BLaER1 treated with 17β-estradiol and CSF1 and Interleukin-3, amounts not matched to agents 10 nM and 100 nM (cell line): ENCODE data around the gene CKAP2L.

Experiments used
- H3K27ac ChIP-seq, 11 experiments: shearing (Covaris generic); formaldehyde crosslinking; 2 replicates each; pipeline ENCODE4 v1.8.1; 2022
- H3K27me3 ChIP-seq, 11 experiments: shearing (Covaris generic); formaldehyde crosslinking; 2 replicates each; pipeline ENCODE4 v1.8.1; 2022
- H3K36me3 ChIP-seq, 11 experiments: shearing (Covaris generic); formaldehyde crosslinking; 2 replicates each; pipeline ENCODE4 v1.8.1; 2022
- H3K4me1 ChIP-seq, 10 experiments: shearing (Covaris generic); formaldehyde crosslinking; 2 replicates each; pipeline ENCODE4 v1.8.1; 2022
- H3K4me2 ChIP-seq, 11 experiments: shearing (Covaris generic); formaldehyde crosslinking; 2 replicates each; pipeline ENCODE4 v1.8.1; 2022
- H3K4me3 ChIP-seq, 10 experiments: shearing (Covaris generic); formaldehyde crosslinking; 2 replicates each; pipeline ENCODE4 v1.8.1; 2022
- H3K9ac ChIP-seq, 11 experiments: shearing (Covaris generic); formaldehyde crosslinking; 2 replicates each; pipeline ENCODE4 v1.8.1; 2022
- H3K9me3 ChIP-seq, 11 experiments: shearing (Covaris generic); formaldehyde crosslinking; replicated peaks in 1 of 11; 2 replicates each; pipeline ENCODE4 v1.8.1; 2022
- H4K20me1 ChIP-seq, 11 experiments: shearing (Covaris generic); formaldehyde crosslinking; 2 replicates each; pipeline ENCODE4 v1.8.1; 2022
- Cebpa-rat ChIP-seq, 11 experiments: shearing (Covaris generic); IDR thresholded peaks; 2 replicates each; pipeline ENCODE4 v1.8.1; 2022

CKAP2L gene

GRCh38 chr2:112693596-112693995 lies 70.8 kb downstream of the CKAP2L start:
- H4K20me1 ChIP-seq = no peaks in the 10 kb centered on the region
- no peak overlapping the region for H3K4me3 ChIP-seq
- peak overlapping the region in 7 of 11 experiments; percentile 71 to 92 (median 87); a peak in 12 of 22 replicates for H3K4me2 ChIP-seq
- H3K36me3 ChIP-seq = no peaks in the 10 kb centered on the region
- peaks cover 0 to 14% (median 0%) of the 10 kb centered on the region in 11 experiments; a peak in 4 of 22 replicates for H3K9me3 ChIP-seq
- H3K9ac ChIP-seq = 0 out of 22 replicates have a peak overlapping the region, but pooled peaks of 1 of the 11 experiments have one; percentile 74
- H3K27ac ChIP-seq = peak overlapping the region in 8 of 11 experiments; percentile 65 to 91 (median 75); a peak in 11 of 22 replicates
- TF ChIP-seq Cebpa-rat (IDR thresholded peaks at IDR 0.05) = no peak
- no peaks in the 10 kb centered on the region for H3K27me3 ChIP-seq
- H3K4me1 ChIP-seq = peaks cover 12 to 94% (median 47%) of the 10 kb centered on the region in 10 experiments; a peak in 18 of 20 replicates

- Histone ChIP-seq H3K4me2 (peak overlapping the region; percentile 19 to 92 (median 80); a peak in 21 of 22 replicates), H3K27ac (peak overlapping the region; percentile 37 to 91 (median 71); a peak in 21 of 22 replicates), H3K9me3 (peaks cover 0 to 14% (median 0%) of the 10 kb centered on the region in 11 experiments; a peak in 4 of 22 replicates), H3K4me3 (peak overlapping the region in 1 of 10 experiments; percentile 26; a peak in 1 of 20 replicates), H3K9ac (peak overlapping the region in 7 of 11 experiments; percentile 24 to 74 (median 33); a peak in 7 of 22 replicates), H4K20me1 (no peaks in the 10 kb centered on the region), H3K36me3 (no peaks in the 10 kb centered on the region), H3K27me3 (no peaks in the 10 kb centered on the region), H3K4me1 (peaks cover 12 to 94% (median 51%) of the 10 kb centered on the region in 10 experiments; a peak in 18 of 20 replicates)
- no peak for TF ChIP-seq Cebpa-rat (IDR thresholded peaks at IDR 0.05)
Observed at GRCh38 chr2:112692918-112693317, 71.5 kb downstream of the CKAP2L start.

- H3K4me2 ChIP-seq = peak overlapping the region; percentile 19 to 92 (median 80); a peak in 21 of 22 replicates
- H3K36me3 ChIP-seq = no peaks in the 10 kb centered on the region
- peak overlapping the region in 7 of 11 experiments; percentile 24 to 74 (median 54); a peak in 9 of 22 replicates for H3K9ac ChIP-seq
- no peaks in the 10 kb centered on the region for H3K27me3 ChIP-seq
- peaks cover 0 to 14% (median 0%) of the 10 kb centered on the region in 11 experiments; a peak in 4 of 22 replicates for H3K9me3 ChIP-seq
- H3K4me1 ChIP-seq = peaks cover 12 to 94% (median 55%) of the 10 kb centered on the region in 10 experiments; a peak in 18 of 20 replicates
- H4K20me1 ChIP-seq = no peaks in the 10 kb centered on the region
- H3K27ac ChIP-seq = peak overlapping the region; percentile 37 to 91 (median 71); a peak in 21 of 22 replicates
- no peak for TF ChIP-seq Cebpa-rat (IDR thresholded peaks at IDR 0.05)
- H3K4me3 ChIP-seq = peak overlapping the region in 1 of 10 experiments; percentile 26; a peak in 1 of 20 replicates
Observed at GRCh38 chr2:112692495-112692911, 71.9 kb downstream of the CKAP2L start.

GRCh38 chr2:112691881-112692281 lies 72.5 kb downstream of the CKAP2L start:
- H3K9ac ChIP-seq = peak overlapping the region in 4 of 11 experiments; percentile 54 to 74 (median 64); a peak in 9 of 22 replicates
- TF ChIP-seq Cebpa-rat (IDR thresholded peaks at IDR 0.05) = no peak
- H3K4me2 ChIP-seq = peak overlapping the region in 10 of 11 experiments; percentile 19 to 92 (median 82); a peak in 16 of 22 replicates
- no peaks in the 10 kb centered on the region for H3K27me3 ChIP-seq
- H3K4me3 ChIP-seq = no peak overlapping the region
- no peaks in the 10 kb centered on the region for H4K20me1 ChIP-seq
- H3K27ac ChIP-seq = peak overlapping the region; percentile 37 to 91 (median 71); a peak in 19 of 22 replicates
- H3K4me1 ChIP-seq = peaks cover 13 to 94% (median 62%) of the 10 kb centered on the region in 10 experiments; a peak in 18 of 20 replicates
- no peaks in the 10 kb centered on the region for H3K36me3 ChIP-seq
- H3K9me3 ChIP-seq = peaks cover 0 to 14% (median 0%) of the 10 kb centered on the region in 11 experiments; a peak in 4 of 22 replicates

GRCh38 chr2:112690853-112691401 lies 73.5 kb downstream of the CKAP2L start:
- Histone ChIP-seq H3K4me2 (peak overlapping the region in 10 of 11 experiments; percentile 1 to 92 (median 82); a peak in 17 of 22 replicates), H3K9me3 (peaks cover 0 to 6% (median 0%) of the 10 kb centered on the region in 11 experiments; a peak in 3 of 22 replicates), H4K20me1 (no peaks in the 10 kb centered on the region), H3K36me3 (no peaks in the 10 kb centered on the region), H3K4me3 (no peak overlapping the region), H3K9ac (peak overlapping the region in 10 of 11 experiments; percentile 25 to 74 (median 56); a peak in 15 of 22 replicates), H3K27me3 (no peaks in the 10 kb centered on the region), H3K27ac (peak overlapping the region; percentile 37 to 91 (median 71); a peak in 21 of 22 replicates), H3K4me1 (peaks cover 22 to 94% (median 71%) of the 10 kb centered on the region in 10 experiments)
- peak in 8 of 11 experiments; percentile 36 to 78 (median 52); a peak in 12 of 22 replicates for TF ChIP-seq Cebpa-rat (IDR thresholded peaks at IDR 0.05)

GRCh38 chr2:112688086-112688880 lies 76.1 kb downstream of the CKAP2L start:
- no peak for TF ChIP-seq Cebpa-rat (IDR thresholded peaks at IDR 0.05)
- H3K4me2 ChIP-seq = peak overlapping the region in 5 of 11 experiments; percentile 55 to 89 (median 59); a peak in 10 of 22 replicates
- no peaks in the 10 kb centered on the region for H3K27me3 ChIP-seq
- H4K20me1 ChIP-seq = no peaks in the 10 kb centered on the region
- H3K27ac ChIP-seq = peak overlapping the region in 8 of 11 experiments; percentile 20 to 71 (median 54); a peak in 15 of 22 replicates
- H3K36me3 ChIP-seq = no peaks in the 10 kb centered on the region
- H3K4me3 ChIP-seq = no peak overlapping the region
- peaks cover 36 to 100% (median 90%) of the 10 kb centered on the region in 10 experiments for H3K4me1 ChIP-seq
- H3K9ac ChIP-seq = peak overlapping the region in 2 of 11 experiments; percentile 16 to 41; a peak in 2 of 22 replicates
- no peaks in the 10 kb centered on the region for H3K9me3 ChIP-seq

- H4K20me1 ChIP-seq = no peaks in the 10 kb centered on the region
- TF ChIP-seq Cebpa-rat (IDR thresholded peaks at IDR 0.05) = no peak
- H3K9ac ChIP-seq = no peak overlapping the region
- H3K4me1 ChIP-seq = peaks cover 31 to 100% (median 90%) of the 10 kb centered on the region in 10 experiments
- no peaks in the 10 kb centered on the region for H3K36me3 ChIP-seq
- H3K27me3 ChIP-seq = no peaks in the 10 kb centered on the region
- peak overlapping the region in 4 of 11 experiments; percentile 52 to 75 (median 68); a peak in 5 of 22 replicates for H3K27ac ChIP-seq
- peak overlapping the region in 5 of 11 experiments; percentile 62 to 94 (median 84); a peak in 4 of 22 replicates for H3K4me2 ChIP-seq
- H3K4me3 ChIP-seq = no peak overlapping the region
- no peaks in the 10 kb centered on the region for H3K9me3 ChIP-seq
Observed at GRCh38 chr2:112687522-112687921, 76.9 kb downstream of the CKAP2L start.
